NCI-H1930 (cell line): Measurements from ENCODE around the gene TUNAR.

Source experiments
- DNase-seq, 2 experiments: peaks; one replicate each; lab custom pipeline; 2025; lab: John Stamatoyannopoulos, UW

TUNAR gene

GRCh38 chr14:95876761-95877538 lies at the start of gene TUNAR:
TSS of gene TUNAR (plus strand) at chr14:95876832.
- peak in 1 of 2 experiments; percentile 23 for DNase-seq

GRCh38 chr14:95828649-95829265 lies 47.9 kb upstream of the TUNAR start:
- no peak for DNase-seq

DNA sequence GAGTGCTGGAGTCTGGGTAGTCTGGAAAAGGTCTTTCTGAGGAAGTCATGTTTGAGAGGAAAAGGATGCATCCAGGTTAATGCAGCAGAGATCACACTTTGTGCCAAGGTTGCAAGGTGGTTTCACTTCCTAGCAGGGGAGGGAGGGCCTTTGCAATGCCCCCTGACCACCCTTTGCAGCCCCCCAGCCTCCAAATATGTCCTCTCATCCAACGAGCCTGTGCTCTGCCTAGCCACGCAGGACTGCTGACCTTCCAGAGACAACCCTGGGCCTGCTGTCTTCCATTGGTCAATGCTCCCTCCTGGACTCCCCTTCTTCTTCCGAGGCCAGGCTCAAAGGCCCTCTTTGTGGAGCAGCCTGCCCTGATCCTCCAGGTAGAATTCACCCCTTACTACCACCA lies 47.3 kb upstream of the TUNAR start:
- DNase-seq = no peak

GRCh38 chr14:95830386-95830785 lies 46.2 kb upstream of the TUNAR start:
- DNase-seq = no peak

DNA sequence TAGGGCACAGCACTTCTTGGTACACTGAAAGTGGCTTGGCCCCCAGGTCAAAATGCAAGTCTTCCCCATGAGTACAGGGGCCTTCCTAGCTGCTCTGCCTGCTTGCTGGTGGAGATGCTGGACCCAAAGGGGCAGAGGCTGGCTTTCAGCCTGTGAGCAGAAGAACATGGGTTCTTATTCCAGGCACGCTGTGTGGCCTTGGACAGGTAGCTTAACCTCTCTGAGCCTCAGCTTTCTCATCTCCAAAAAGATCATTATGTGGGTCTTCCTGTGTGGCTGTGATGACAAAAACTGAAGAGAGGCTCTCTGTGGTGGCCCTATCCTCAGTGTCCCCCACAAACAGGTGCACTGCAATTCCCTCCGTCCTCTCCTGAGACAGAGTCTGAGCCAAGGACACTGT lies 45.6 kb upstream of the TUNAR start:
- no peak for DNase-seq

DNA sequence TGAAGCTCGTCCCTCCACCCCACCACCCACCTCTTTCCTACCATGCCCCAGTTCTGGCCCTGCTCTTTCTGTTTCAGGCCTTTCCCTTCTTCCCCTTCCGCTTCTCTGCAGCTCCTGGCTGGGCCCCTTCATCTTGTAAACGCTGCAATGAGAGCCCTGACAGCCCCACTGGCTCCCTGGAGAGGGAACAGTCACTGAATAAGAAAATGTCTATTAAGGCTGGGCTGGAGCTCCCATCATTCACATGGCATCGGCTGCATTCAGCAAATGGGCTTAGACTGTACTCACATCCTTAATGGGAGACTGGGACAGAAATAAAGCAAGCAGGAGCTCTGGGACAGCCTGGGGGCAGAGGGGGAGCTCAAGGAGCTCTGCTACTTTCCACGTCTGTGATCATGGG lies 45.2 kb upstream of the TUNAR start:
- no peak for DNase-seq

DNA sequence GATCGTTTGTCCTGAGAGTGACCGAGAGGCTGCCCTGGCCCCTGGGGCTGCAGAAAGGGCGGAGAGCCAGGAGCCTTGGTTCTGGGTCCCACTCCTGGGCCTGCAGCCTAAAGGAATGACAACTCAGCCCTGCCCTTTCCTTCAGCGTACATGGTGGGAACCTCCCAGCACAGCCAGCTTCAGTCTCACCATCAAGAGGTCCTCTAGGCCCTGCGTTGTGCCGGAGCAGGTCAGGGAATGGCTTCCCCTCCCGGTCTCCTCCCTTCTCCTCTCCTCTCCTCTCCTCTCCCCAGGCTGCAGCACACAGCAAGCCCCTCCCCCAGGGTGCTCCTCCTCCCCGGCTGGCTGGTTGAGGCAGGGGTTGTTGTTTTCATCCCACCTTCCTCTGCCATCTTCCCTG lies 44.6 kb upstream of the TUNAR start:
- DNase-seq = no peak

DNA sequence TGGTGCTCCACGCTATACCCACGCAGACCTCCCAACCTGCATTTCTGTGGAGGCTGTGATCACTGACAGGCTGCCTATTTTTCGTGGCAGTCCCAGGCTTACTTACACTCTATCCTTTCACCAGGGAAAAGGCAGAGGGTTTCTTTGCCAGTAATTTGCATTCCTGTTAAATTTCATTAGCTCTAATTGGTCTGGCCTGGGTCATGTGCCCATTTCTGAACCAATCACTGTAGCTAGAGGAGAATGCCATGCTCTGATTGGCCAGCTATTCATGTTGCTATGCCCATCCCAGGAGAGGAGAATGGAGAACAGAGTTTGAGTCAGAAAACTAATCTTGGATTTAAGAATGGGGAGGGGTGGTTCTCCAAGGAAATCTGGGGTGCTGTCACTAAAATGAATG lies 43.2 kb upstream of the TUNAR start:
- DNase-seq = no peak

DNA sequence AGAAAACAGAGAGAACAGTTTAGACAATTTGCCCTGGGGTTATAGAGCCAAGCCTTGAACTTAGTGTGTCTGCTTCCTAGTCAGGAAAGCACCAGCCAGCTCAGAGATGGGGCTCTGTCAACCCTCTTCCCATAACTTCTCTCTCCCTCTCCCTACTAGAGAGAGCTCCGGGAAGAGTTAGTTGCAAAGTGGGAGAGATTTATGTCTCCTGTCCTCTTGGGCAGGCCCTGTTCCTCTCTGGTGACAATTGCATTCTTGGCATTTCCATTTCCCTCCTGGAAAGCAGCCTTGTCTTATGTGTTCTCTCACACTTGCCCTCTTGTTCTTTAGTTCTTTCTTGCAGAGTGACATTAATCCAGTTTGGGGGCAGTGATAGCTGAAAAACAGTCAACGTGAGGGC lies 42.1 kb upstream of the TUNAR start:
- DNase-seq = no peak

DNA sequence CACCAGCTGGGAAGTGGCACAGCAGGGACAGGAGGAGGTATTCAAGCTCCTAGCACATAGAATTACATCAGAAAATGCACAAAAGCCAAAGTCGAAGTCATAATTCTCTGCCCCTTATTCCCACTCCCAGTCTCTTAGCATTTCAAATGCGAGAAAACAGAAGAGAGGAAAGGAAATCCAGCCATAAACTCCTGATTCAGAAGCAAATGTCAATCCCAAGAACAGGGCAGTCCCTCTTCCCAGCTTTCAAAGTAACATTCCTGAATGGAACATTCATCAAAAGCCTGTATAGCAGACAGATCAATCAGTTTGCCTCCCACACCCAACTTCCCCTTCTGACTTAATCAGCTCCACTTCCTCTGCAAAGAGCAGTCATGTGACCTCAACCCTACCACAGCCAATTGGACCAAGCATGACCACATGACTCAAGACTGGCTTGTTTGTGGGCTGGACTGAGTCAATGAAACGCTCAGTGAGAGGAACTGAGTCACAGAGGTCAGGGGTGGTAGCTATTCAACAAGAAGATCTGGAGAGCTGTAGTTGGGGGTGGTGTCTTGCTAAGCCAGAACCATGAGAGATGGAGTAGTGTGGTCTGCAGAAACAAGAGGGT lies 41.4 kb upstream of the TUNAR start:
- DNase-seq = no peak

DNA sequence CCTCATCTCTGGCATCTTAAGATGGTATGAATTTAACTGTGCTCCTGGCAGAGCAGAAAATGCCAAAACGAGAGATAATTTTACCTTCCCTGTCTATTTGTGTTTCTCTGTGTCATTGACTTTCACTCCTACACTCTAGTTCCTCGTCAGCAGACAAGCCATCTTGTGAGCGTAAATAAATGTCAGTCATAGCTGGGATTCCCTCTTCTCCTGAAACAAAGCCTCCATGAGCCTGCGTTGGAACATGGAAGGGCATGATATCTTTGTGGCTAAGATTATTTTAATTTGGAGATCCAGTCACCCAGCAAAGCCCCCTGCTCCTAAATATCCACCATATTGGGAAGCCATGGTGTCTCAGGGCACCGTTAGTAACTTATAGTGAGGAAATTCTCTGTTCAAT lies 37.8 kb upstream of the TUNAR start:
- DNase-seq = no peak

DNA sequence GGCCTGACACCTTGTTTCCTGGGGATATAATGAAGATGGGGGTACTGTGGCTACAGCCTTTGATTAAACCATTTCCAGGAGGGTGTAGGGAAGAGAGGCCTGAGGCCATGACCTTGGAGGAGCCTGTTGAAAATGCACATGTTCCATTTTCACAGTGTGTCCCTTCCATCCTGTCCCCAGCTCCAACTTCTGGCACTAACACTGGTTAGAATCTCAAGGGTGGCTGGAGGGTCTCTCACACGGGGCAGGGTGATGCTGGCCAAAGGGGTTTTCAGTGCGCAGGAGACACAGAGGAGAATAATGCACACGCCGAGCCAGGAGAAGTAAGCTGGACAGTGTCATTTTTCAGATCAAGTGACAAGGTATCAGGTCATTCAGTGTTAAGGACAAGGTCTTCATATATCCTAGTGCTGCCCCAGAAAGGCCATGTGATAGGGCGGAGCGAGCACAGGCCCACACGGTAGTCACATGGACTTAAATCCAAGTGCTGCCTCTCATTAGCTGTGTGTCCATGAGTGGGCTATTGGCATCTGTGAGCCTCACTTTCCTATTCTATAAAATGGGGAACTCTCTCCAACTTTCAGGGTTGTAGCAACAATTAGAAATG lies 36.4 kb upstream of the TUNAR start:
- DNase-seq = no peak

DNA sequence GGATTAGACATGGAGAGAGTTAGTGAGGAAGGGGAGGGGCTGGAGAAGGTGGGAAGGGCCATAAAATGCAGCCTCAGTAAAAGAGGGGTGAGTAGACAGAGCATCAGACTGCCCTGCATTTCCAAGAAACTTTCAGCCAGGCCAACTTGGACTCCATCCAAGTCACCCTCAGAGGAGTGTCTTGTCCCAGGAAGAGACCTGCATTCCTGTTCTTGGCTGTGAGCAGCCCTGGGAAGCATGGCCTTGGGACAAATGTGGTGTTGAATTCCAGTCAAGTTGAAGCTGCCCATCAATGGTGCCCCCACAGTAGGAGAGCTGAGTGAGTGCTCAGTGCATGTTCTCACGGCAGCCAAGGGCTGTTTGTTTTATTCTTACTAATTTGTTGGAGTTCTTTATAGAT lies 35.0 kb upstream of the TUNAR start:
- DNase-seq = no peak

- no peak for DNase-seq
Observed at GRCh38 chr14:95849761-95850160, 26.9 kb upstream of the TUNAR start.

DNA sequence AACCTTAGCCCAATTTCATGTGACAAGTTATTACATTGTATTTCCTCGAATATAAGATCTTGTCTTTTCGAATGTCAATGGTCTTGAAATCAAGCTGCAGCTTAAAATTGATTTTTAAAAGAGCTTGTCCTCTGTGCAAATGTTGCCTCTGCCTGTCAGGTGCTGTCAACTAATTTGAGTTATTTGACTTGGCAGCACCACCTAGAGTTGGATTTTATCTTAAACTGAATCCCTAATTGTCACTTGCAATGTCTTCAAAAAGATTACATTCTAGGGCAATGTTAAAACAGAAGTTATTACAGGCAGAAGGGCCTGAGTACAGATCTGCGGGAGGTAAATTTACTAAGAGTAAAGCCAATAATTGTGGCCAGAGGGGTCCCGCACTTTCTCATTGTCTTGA lies 26.2 kb upstream of the TUNAR start:
- DNase-seq = no peak

DNA sequence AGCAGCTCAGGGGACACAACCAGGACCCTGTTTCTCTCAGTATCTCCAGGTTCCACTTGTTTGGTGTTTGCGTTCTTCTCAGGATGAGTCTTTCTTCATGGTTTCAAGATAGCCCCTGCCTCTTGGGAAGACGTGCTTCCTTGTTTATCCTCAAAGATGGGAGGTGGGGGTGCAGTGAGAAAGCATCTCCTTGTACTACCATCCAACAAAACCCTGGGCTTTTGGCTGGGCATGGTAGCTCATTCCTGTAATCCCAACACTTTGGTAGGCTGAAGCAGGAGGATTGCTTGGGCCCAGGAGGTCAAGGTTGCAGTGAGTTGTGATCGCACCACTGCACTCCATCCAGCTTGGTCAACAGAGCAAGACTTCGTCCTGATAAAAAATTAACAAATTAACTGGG lies 21.0 kb upstream of the TUNAR start:
- no peak for DNase-seq

DNA sequence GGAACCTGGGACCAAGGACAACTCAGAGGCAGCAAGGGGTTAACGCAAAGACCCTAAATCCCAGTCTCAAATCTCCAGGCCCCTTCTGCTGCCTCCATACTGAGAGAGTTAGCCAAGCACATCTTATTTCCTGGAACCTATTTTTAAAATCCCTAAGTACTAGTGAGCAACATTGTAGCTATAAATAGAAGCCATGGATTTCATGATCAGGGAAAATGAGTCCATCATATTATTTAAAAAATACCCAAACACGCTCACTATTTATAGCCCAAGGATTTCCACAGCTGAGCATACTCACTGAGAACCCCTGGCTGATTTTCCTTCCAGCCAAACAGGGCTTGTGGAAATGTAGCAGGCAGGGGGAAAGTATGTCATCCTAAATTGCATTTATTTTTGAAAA lies 19.4 kb upstream of the TUNAR start:
- DNase-seq = no peak

DNA sequence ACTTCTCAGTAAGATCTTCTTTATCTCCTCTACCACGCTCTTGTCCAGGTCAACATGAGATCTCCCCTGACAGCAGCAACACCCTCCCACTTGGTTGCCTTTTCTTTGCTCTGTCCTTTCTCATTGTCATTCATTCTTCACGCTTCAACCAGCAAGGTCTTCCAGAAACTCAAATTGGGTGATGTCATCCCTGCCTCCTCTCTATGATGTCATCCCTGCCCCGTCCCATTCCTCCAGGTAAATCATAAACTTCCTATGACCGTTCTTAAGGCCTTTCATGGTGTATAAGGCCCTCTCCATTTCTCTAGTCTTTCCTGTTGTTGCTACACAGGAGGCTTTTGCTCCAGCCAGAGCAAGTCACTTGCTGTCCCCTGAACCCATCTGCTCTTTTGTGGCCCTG lies 17.7 kb upstream of the TUNAR start:
- DNase-seq = no peak

- DNase-seq = no peak
Observed at GRCh38 chr14:95862243-95862642, 14.4 kb upstream of the TUNAR start.

GRCh38 chr14:95863295-95863694 lies 13.3 kb upstream of the TUNAR start:
- DNase-seq = no peak

DNA sequence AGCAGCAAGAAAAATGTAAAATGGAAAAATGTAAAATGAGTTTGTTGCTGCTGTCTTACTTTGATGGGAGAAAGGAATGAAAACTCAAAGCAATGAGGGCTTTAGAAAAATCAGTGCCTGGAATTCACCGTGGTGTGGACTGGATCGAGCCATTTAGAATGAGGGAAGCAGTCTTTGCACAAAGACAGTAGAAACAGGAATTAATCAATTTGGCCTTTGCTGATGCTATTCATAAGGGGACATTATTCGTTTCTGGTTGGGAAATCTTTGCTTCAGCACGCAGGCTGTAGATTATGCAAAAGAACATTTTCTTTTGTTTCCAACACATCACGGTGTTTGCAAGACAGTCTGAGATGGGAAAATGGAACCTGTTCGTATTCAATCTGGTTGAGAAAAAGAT lies 6.9 kb upstream of the TUNAR start:
- no peak for DNase-seq

- DNase-seq = no peak
Observed at GRCh38 chr14:95870772-95871171, 5.9 kb upstream of the TUNAR start.

DNA sequence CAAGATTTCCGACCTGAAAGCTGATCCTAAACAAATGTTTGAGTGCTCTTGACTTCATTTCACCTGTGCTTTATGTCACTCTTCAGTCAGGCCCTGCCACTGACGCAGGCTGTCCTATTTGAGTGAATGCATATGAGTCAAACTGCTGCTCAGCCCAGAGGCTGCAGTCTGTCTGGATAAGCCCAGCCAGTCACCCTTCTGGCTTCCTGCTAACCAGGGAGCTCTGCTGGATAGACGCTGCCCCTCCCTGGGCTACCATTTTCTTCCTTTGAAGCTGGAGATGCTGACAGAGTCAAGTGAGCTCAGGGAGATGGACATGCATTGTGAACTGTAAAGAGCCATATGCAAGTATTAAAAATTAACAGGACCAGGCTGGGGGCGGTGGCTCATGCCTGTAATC lies 5.1 kb upstream of the TUNAR start:
- no peak for DNase-seq
